ENCODE results near the gene PSD4. TPM values are rescaled to one million over a fixed set of nuclear protein-coding genes. Genes with fewer than 3 reads are reported as not detected.
A peak's percentile ranks its signal among the peaks of the same experiment; 100 is the strongest.

Gene PSD4
- polyA plus RNA-seq, 2 of the 4 experiments (the other 2 are of a cell fraction), result 5.4 to 21.6 TPM

- ChIA-PET CTCF (interaction anchor here (0.9 to 12.3 kb wide), 16 partner anchors 25 to 206 kb away, joined by 3 to 243 read pairs (median 8); no protein-coding TSS in a partner anchor), POLR2A (no interaction called here)
- WGBS (ENCODE audit: missing lambda C conversion rate), result 89% methylated on average over 6 of the region's 8 CpGs
- H3K4me2 ChIP-seq, result no peak overlapping the region; the same call in 2 of the 3 replicates
- no peak overlapping the region for H3K4me3 ChIP-seq
- no peaks in the 10 kb centered on the region for H3K9me3 ChIP-seq
- no peak for DNase-seq (ENCODE audit: low read depth in 1 of 2, low spot score in 1 of 2)
- H3K27ac ChIP-seq, result peak overlapping the region; percentile 92 to 97
- TF ChIP-seq SREBF2 (IDR thresholded peaks at IDR 0.05) (no peak), MAZ (IDR thresholded peaks at IDR 0.05; ENCODE audit: borderline replicate concordance, low read depth, low read length) (no peak), EP300 (IDR thresholded peaks at IDR 0.05) (no peak), CBX8 (IDR thresholded peaks at IDR 0.05) (no peak), TP53 (CRISPR knock-in tag; IDR thresholded peaks at IDR 0.05) (no peak), GATA3 (IDR thresholded peaks at IDR 0.05; ENCODE audit: borderline replicate concordance) (no peak), HDAC2 (IDR thresholded peaks at IDR 0.05) (no peak), EHMT2 (IDR thresholded peaks at IDR 0.05; ENCODE audit: low read depth) (no peak), REST (IDR thresholded peaks at IDR 0.05) (no peak), RAD21 (conservative IDR thresholded peaks at IDR 0.05 in 1 of 2, IDR thresholded peaks at IDR 0.05 in 1 of 2) (no peak)
- FAIRE-seq, result no peak
- H3K4me1 ChIP-seq, result peaks cover 67% of the 10 kb centered on the region
- no peak for ATAC-seq
These were observed 27.9 kb downstream of the PSD4 start for GRCh38 chr2:113201496-113202304.

GRCh38 chr2:113202305-113203216 is 28.8 kb downstream of the PSD4 start:
- ChIA-PET CTCF (interaction anchor here (0.6 to 12.3 kb wide), 27 partner anchors 8 to 187 kb away, joined by 3 to 243 read pairs (median 9); no protein-coding TSS in a partner anchor), POLR2A (no interaction called here)
- WGBS (ENCODE audit: missing lambda C conversion rate), result 89% methylated on average over 13 of the region's 13 CpGs
- FAIRE-seq, result no peak
- TF ChIP-seq TFCP2L1 (CRISPR knock-in tag; IDR thresholded peaks at IDR 0.05) (no peak), CHD4 (IDR thresholded peaks at IDR 0.05; ENCODE audit: borderline replicate concordance) (no peak), FOSB (CRISPR knock-in tag; IDR thresholded peaks at IDR 0.05) (no peak), CEBPB (IDR thresholded peaks at IDR 0.05) (no peak), FOXS1 (CRISPR knock-in tag; IDR thresholded peaks at IDR 0.05) (no peak), HDAC2 (IDR thresholded peaks at IDR 0.05) (no peak), SMC3 (IDR thresholded peaks at IDR 0.05) (no peak), HOXA7 (CRISPR knock-in tag; IDR thresholded peaks at IDR 0.05) (no peak), CHD2 (IDR thresholded peaks at IDR 0.05; ENCODE audit: low read length, partially characterized antibody) (no peak), ATOH8 (CRISPR knock-in tag; IDR thresholded peaks at IDR 0.05; ENCODE audit: low read depth) (no peak), KDM1A (IDR thresholded peaks at IDR 0.05; ENCODE audit: low read depth) (no peak), SREBF2 (IDR thresholded peaks at IDR 0.05) (no peak), BCL3 (IDR thresholded peaks at IDR 0.05) (no peak)
- ATAC-seq, result no peak
- H3K4me3 ChIP-seq, result no peak overlapping the region
- H3K4me1 ChIP-seq, result peaks cover 72% of the 10 kb centered on the region
- DNase-seq (ENCODE audit: low read depth in 1 of 2, low spot score in 1 of 2), result no peak
- H3K9me3 ChIP-seq, result no peaks in the 10 kb centered on the region
- no peak overlapping the region for H3K4me2 ChIP-seq
- H3K27ac ChIP-seq, result peak overlapping the region; percentile 92 to 97

Measured in A549 (cell line).